CD4-positive, alpha-beta T cell (primary cell): ENCODE data around the gene NOTCH2. TPM values are rescaled to one million over a fixed set of nuclear protein-coding genes. Genes with fewer than 3 reads are reported as not detected.

Experiments
- ATAC-seq: fragments of 200-7000 bp; cut with Tn5 transposase; one replicate; pipeline ENCODE4 v1.10.0; 2022; ENCODE audit warnings: mild to moderate bottlenecking; ENCODE audit not compliant: poor library complexity
- CTCF ChIA-PET: fragments of 350-600 bp; sonication (Branson Sonifier 250); formaldehyde crosslinking; loops from one replicate; lab custom pipeline; 2021; ENCODE audit warnings: antibody characterized with exemption, inconsistent platforms; lab: Charles Lee
- POLR2A ChIA-PET: fragments of 350-600 bp; sonication (Branson Sonifier 250); formaldehyde crosslinking; loops from one replicate; lab custom pipeline; 2021; ENCODE audit warnings: antibody characterized with exemption, inconsistent platforms; lab: Charles Lee
- DNase-seq, 14 experiments: peaks; one replicate each; pipeline ENCODE4 v3.0.0-alpha.2; 2013 to 2020; ENCODE audit warnings: mixed read lengths in 2 of 14
- H3K27ac ChIP-seq, 2 donors: one replicate each; pipeline versions ENCODE4 v1.5.1 to v1.7.0; 2013; ENCODE audit warnings: low read length in 2 of 2, low read depth in 1 of 2, mild to moderate bottlenecking in 1 of 2
- H3K27me3 ChIP-seq, 2 experiments: 1 replicate in 1 of 2; 2 replicates in 1 of 2; pipeline versions ENCODE4 v1.6.1 to v1.7.0; 2013; ENCODE audit warnings: low read length in 2 of 2, control low read depth in 1 of 2, mild to moderate bottlenecking in 1 of 2, moderate library complexity in 1 of 2; ENCODE audit not compliant: insufficient read depth in 2 of 2, control insufficient read depth in 1 of 2
- H3K36me3 ChIP-seq: one replicate; pipeline ENCODE4 v1.6.1; 2013; ENCODE audit warnings: low read length, control low read depth; ENCODE audit not compliant: insufficient read depth
- H3K4me1 ChIP-seq: one replicate; pipeline ENCODE4 v1.6.1; 2013; ENCODE audit warnings: low read length, control low read depth; ENCODE audit not compliant: insufficient read depth
- H3K4me3 ChIP-seq: one replicate; pipeline ENCODE4 v1.5.1; 2013; ENCODE audit warnings: mild to moderate bottlenecking, low read length, moderate library complexity
- H3K9me3 ChIP-seq, 2 experiments: 1 replicate in 1 of 2; 2 replicates in 1 of 2; pipeline versions ENCODE4 v1.6.1 to v1.7.0; 2013; ENCODE audit warnings: low read length in 2 of 2, mild to moderate bottlenecking in 2 of 2, control low read depth in 1 of 2, moderate library complexity in 1 of 2; ENCODE audit not compliant: control insufficient read depth in 1 of 2, insufficient read depth in 1 of 2
- H3K27ac Mint-ChIP-seq: one replicate; pipeline ENCODE4 v1.8.0; 2020; ENCODE audit warnings: mixed read lengths
- H3K27me3 Mint-ChIP-seq: one replicate; pipeline ENCODE4 v1.8.0; 2021; ENCODE audit warnings: mixed read lengths
- H3K36me3 Mint-ChIP-seq: one replicate; pipeline ENCODE4 v1.8.0; 2021; ENCODE audit warnings: low read depth, mixed read lengths
- H3K4me1 Mint-ChIP-seq: one replicate; pipeline ENCODE4 v1.8.0; 2021; ENCODE audit warnings: low read depth, mixed read lengths
- H3K4me3 Mint-ChIP-seq: one replicate; pipeline ENCODE4 v1.8.0; 2020; ENCODE audit warnings: mild to moderate bottlenecking, mixed read lengths
- H3K9me3 Mint-ChIP-seq: one replicate; pipeline ENCODE4 v1.8.0; 2020; ENCODE audit warnings: mixed read lengths
- CTCF ChIP-seq: fragments of 200-600 bp; IDR thresholded peaks from one replicate; pipeline ENCODE4 v1.8.0; 2022; ENCODE audit warnings: antibody characterized with exemption, mild to moderate bottlenecking
- intact Hi-C, 2 experiments: fragments of 100-400 bp; cut with DNase I in 1 of 2; cut with micrococcal nuclease in 1 of 2; formaldehyde crosslinking; loops; one replicate each; pipeline versions ENCODE4 v1.15.1 to v1.9.0; 2023 to 2025; cut with DNase I, micrococcal nuclease
- total RNA-seq, 174 experiments: library from RNA in 2 of 174; stranded (reverse) in 2 of 174; gene quantifications; one replicate each; pipeline ENCODE4 v1.2.3 and lab custom pipeline; 2021 to 2026

The NOTCH2 gene
- total RNA-seq, 2 experiments from 2014 or later = 27.5 to 29.4 TPM

GRCh38 chr1:119893238-119893791, 176.1 kb downstream of the NOTCH2 start:
- H3K27ac ChIP-seq = no peak overlapping the region
- intact Hi-C loops = no loop called here
- no peak for ATAC-seq
- ChIA-PET POLR2A (interaction anchor here (0.5 kb wide), 1 partner anchor 52 kb away, joined by 3 read pairs; no protein-coding TSS in a partner anchor), CTCF (no interaction called here)
- Mint-ChIP-seq H3K36me3 (no peaks in the 10 kb centered on the region), H3K27ac (no peak overlapping the region), H3K4me1 (no peaks in the 10 kb centered on the region), H3K27me3 (peaks cover 7% of the 10 kb centered on the region), H3K4me3 (no peak overlapping the region), H3K9me3 (no peaks in the 10 kb centered on the region)
- peaks cover 0 to 3% of the 10 kb centered on the region in 2 experiments for H3K9me3 ChIP-seq
- H3K4me3 ChIP-seq = no peak overlapping the region
- no peak for TF ChIP-seq CTCF
- no peaks in the 10 kb centered on the region for H3K4me1 ChIP-seq
- H3K27me3 ChIP-seq = no peaks in the 10 kb centered on the region
- H3K36me3 ChIP-seq = no peaks in the 10 kb centered on the region
- no peak for DNase-seq

- Mint-ChIP-seq H3K4me1 (no peaks in the 10 kb centered on the region), H3K27ac (no peak overlapping the region), H3K4me3 (no peak overlapping the region), H3K36me3 (no peaks in the 10 kb centered on the region), H3K9me3 (no peaks in the 10 kb centered on the region), H3K27me3 (peaks cover 11% of the 10 kb centered on the region)
- Histone ChIP-seq H3K4me1 (no peaks in the 10 kb centered on the region), H3K36me3 (no peaks in the 10 kb centered on the region), H3K9me3 (peaks cover 0 to 3% of the 10 kb centered on the region in 2 experiments), H3K4me3 (no peak overlapping the region), H3K27me3 (peaks cover 0 to 4% of the 10 kb centered on the region in 2 experiments), H3K27ac (no peak overlapping the region)
- POLR2A ChIA-PET = no interaction called here
- intact Hi-C loops = no loop called here
- ATAC-seq (no peak), DNase-seq (no peak)
- CTCF ChIA-PET = no interaction called here
- TF ChIP-seq CTCF = no peak
These were observed 178.1 kb downstream of the NOTCH2 start for GRCh38 chr1:119891386-119891785.

DNA sequence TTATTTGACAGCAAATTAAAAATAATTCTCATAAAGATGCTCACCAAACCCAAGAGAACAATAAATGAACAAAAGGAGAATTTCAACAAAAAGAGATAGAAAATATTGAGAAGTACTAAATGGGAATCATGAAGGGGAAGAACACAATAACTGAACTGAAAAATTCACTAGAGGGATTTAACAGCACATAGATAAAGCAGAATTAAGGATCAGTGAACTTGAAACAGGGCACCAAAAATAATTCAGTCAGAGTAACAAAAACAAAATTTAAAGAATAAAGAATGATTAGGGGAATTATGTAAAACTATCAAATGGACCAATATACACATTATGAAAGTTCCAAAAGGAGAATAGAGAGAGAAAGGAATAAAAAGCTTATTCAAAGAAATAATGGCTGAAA, 181.0 kb downstream of the NOTCH2 start:
- POLR2A ChIA-PET = no interaction called here
- no peaks in the 10 kb centered on the region for H3K4me1 Mint-ChIP-seq
- no peak for TF ChIP-seq CTCF

More for the DNA sequence above, 181.0 kb downstream of the NOTCH2 start:
- Histone ChIP-seq H3K4me3 (no peak overlapping the region), H3K36me3 (no peaks in the 10 kb centered on the region), H3K4me1 (no peaks in the 10 kb centered on the region), H3K9me3 (no peaks in the 10 kb centered on the region), H3K27me3 (peaks cover 8% of the 10 kb centered on the region in 2 experiments), H3K27ac (no peak overlapping the region)
- Mint-ChIP-seq H3K36me3 (no peaks in the 10 kb centered on the region), H3K27me3 (peaks cover 27% of the 10 kb centered on the region), H3K9me3 (no peaks in the 10 kb centered on the region), H3K27ac (no peak overlapping the region), H3K4me3 (no peak overlapping the region)
- intact Hi-C loops = loop anchor here in 1 of 2 experiments (10.0 kb wide), 1 partner anchor 256 kb away; no protein-coding TSS in a partner anchor
- CTCF ChIA-PET = no interaction called here
- DNase-seq (no peak), ATAC-seq (no peak)
